Lung (tissue), 12 donors: ENCODE results near the gene NOL11. TPM values are rescaled to one million over a fixed set of nuclear protein-coding genes. Genes with fewer than 3 reads are reported as not detected.

Experiments
- ATAC-seq: fragments of 200-7000 bp; cut with Tn5 transposase; one replicate; pipeline ENCODE4 v1.9.1; 2020; ENCODE audit warnings: moderate number of reproducible peaks; ENCODE audit not compliant: insufficient read depth, low FRiP score
- DNase-seq, 3 donors: peaks; one replicate each; pipeline ENCODE4 v3.0.0-alpha.2; 2013 to 2017
- H3K27ac ChIP-seq, 2 donors: one replicate each; pipeline ENCODE4 v1.5.1; 2013; ENCODE audit warnings: mild to moderate bottlenecking in 2 of 2, moderate library complexity in 2 of 2, control low read depth in 1 of 2, inconsistent platforms in 1 of 2, low read depth in 1 of 2, low read length in 1 of 2
- H3K27me3 ChIP-seq, 3 donors: one replicate each; pipeline ENCODE4 v1.5.1; 2013; ENCODE audit warnings: low read length in 2 of 3; ENCODE audit not compliant: control insufficient read depth in 3 of 3, insufficient read depth in 3 of 3
- H3K36me3 ChIP-seq, 4 donors: one replicate each; pipeline ENCODE4 v1.5.1; 2013; ENCODE audit warnings: low read length in 4 of 4, mild to moderate bottlenecking in 1 of 4, moderate library complexity in 1 of 4; ENCODE audit not compliant: control insufficient read depth in 4 of 4, insufficient read depth in 4 of 4
- H3K4me1 ChIP-seq, 5 donors: one replicate each; pipeline ENCODE4 v1.5.1; 2013; ENCODE audit warnings: low read length in 5 of 5, mild to moderate bottlenecking in 2 of 5, moderate library complexity in 1 of 5; ENCODE audit not compliant: control insufficient read depth in 5 of 5, insufficient read depth in 5 of 5
- H3K4me3 ChIP-seq: one replicate; pipeline ENCODE4 v1.5.1; 2013; ENCODE audit warnings: mild to moderate bottlenecking, control low read depth, moderate library complexity
- H3K9ac ChIP-seq, 2 donors: one replicate each; pipeline ENCODE4 v1.5.1; 2013; ENCODE audit warnings: low read length in 2 of 2, control low read depth in 1 of 2; ENCODE audit not compliant: insufficient read depth in 1 of 2
- H3K9me3 ChIP-seq, 4 donors: one replicate each; pipeline ENCODE4 v1.5.1; 2013; ENCODE audit warnings: low read length in 3 of 4, mild to moderate bottlenecking in 1 of 4, moderate library complexity in 1 of 4; ENCODE audit not compliant: control insufficient read depth in 4 of 4, insufficient read depth in 3 of 4
- CTCF ChIP-seq: IDR thresholded peaks from 2 replicates; pipeline ENCODE4 v1.5.1; 2012; ENCODE audit warnings: mild to moderate bottlenecking; ENCODE audit errors: control extremely low read depth, extremely low read depth
- WGBS, 2 donors: extraction: QIAGEN DNeasy Blood & Tissue Kit; methylation state at CpG; one replicate each; pipeline ENCODE4 v1.1.7; 2013; 5-methylcytosine and 5-hydroxymethylcytosine counted together
- polyA plus RNA-seq, 2 donors: library from polyadenylated mRNA; stranded (reverse); fragments of 200-250 nt; gene quantifications; one replicate each; pipeline ENCODE4 v1.2.1, GENCODE V29; 2013
- total RNA-seq, 2 donors: library from RNA; depleted of rRNA in 1 of 2; stranded (reverse); fragments of >200 nt in 1 of 2; gene quantifications; one replicate each; pipeline ENCODE4 v1.2.1, GENCODE V29; 2014 to 2021
- donor health status: control.
- donor health status: control.
- donor health status: Bipolar disorder and iron deficiency.
- donor health status: healthy.
- donor health status: DM: yes; HTN: yes; CAD: no.

NOL11 gene
- total and polyA plus RNA-seq, 4 donors, result 18.4 to 46.9 (median 37.8) TPM

- no peak for TF ChIP-seq CTCF
- DNase-seq, result no peak
- Histone ChIP-seq H3K27ac (no peak overlapping the region), H3K27me3 (no peaks in the 10 kb centered on the region), H3K9ac (no peak overlapping the region), H3K9me3 (no peaks in the 10 kb centered on the region), H3K36me3 (peaks cover 0 to 4% (median 0%) of the 10 kb centered on the region in 4 donors), H3K4me3 (no peak overlapping the region), H3K4me1 (peaks cover 0 to 3% (median 0%) of the 10 kb centered on the region in 5 donors)
- ATAC-seq, result no peak
- 91 to 97% methylated on average over 3 of the region's 3 CpGs for WGBS, 2 donors
Observed at GRCh38 chr17:67713169-67713568, 4.6 kb upstream of the NOL11 start.

GRCh38 chr17:67716405-67716798 is 1.3 kb upstream of the NOL11 start:
- Histone ChIP-seq H3K27me3 (no peaks in the 10 kb centered on the region), H3K36me3 (peaks cover 0 to 13% (median 6%) of the 10 kb centered on the region in 4 donors), H3K4me1 (peaks cover 0 to 12% (median 4%) of the 10 kb centered on the region in 5 donors), H3K4me3 (no peak overlapping the region), H3K9me3 (no peaks in the 10 kb centered on the region), H3K9ac (no peak overlapping the region), H3K27ac (no peak overlapping the region)
- ATAC-seq (no peak), DNase-seq (no peak)
- TF ChIP-seq CTCF, result no peak
- WGBS, 2 donors, result 94 to 98% methylated on average over 6 of the region's 6 CpGs

- Histone ChIP-seq H3K9me3 (no peaks in the 10 kb centered on the region), H3K27ac (peak overlapping the region; percentile 49 to 87), H3K4me3 (peak overlapping the region; percentile 20), H3K36me3 (peaks cover 0 to 21% (median 13%) of the 10 kb centered on the region in 4 donors), H3K4me1 (peaks cover 0 to 12% (median 4%) of the 10 kb centered on the region in 5 donors), H3K9ac (peak overlapping the region in 1 of 2 donors; percentile 85), H3K27me3 (no peaks in the 10 kb centered on the region)
- DNase-seq (no peak), ATAC-seq (no peak)
- 1 to 2% methylated on average over 5 of the region's 5 CpGs for whole genome bisulfite sequencing, 2 donors
- TF ChIP-seq CTCF, result no peak
Observed at GRCh38 chr17:67717192-67717623, 528 bp upstream of the NOL11 start.

- Histone ChIP-seq H3K36me3 (peaks cover 4 to 22% (median 17%) of the 10 kb centered on the region in 4 donors), H3K4me3 (peak overlapping the region; percentile 63), H3K27me3 (no peaks in the 10 kb centered on the region), H3K27ac (peak overlapping the region; percentile 82 to 86), H3K9me3 (no peaks in the 10 kb centered on the region), H3K9ac (peak overlapping the region; percentile 97 to 99), H3K4me1 (peaks cover 0 to 12% (median 4%) of the 10 kb centered on the region in 5 donors)
- DNase-seq (peak in 2 of 3 donors; percentile 34), ATAC-seq (peak; percentile 8)
- no peak for TF ChIP-seq CTCF
- 0 to 1% methylated on average over 16 of the region's 16 CpGs for WGBS, 2 donors
Observed at GRCh38 chr17:67718325-67718941, 697 bp downstream of the NOL11 start.
